ENCODE measurements around the gene DENND5A. TPM values are rescaled to one million over a fixed set of nuclear protein-coding genes. Genes with fewer than 3 reads are reported as not detected.

DENND5A gene
- total and polyA plus RNA-seq, 2 of the 8 experiments (the other 6 are each of a cell fraction or from before 2014, with no cell fraction given) = 65.7 to 139 TPM

- TF ChIP-seq, protein P1, sequence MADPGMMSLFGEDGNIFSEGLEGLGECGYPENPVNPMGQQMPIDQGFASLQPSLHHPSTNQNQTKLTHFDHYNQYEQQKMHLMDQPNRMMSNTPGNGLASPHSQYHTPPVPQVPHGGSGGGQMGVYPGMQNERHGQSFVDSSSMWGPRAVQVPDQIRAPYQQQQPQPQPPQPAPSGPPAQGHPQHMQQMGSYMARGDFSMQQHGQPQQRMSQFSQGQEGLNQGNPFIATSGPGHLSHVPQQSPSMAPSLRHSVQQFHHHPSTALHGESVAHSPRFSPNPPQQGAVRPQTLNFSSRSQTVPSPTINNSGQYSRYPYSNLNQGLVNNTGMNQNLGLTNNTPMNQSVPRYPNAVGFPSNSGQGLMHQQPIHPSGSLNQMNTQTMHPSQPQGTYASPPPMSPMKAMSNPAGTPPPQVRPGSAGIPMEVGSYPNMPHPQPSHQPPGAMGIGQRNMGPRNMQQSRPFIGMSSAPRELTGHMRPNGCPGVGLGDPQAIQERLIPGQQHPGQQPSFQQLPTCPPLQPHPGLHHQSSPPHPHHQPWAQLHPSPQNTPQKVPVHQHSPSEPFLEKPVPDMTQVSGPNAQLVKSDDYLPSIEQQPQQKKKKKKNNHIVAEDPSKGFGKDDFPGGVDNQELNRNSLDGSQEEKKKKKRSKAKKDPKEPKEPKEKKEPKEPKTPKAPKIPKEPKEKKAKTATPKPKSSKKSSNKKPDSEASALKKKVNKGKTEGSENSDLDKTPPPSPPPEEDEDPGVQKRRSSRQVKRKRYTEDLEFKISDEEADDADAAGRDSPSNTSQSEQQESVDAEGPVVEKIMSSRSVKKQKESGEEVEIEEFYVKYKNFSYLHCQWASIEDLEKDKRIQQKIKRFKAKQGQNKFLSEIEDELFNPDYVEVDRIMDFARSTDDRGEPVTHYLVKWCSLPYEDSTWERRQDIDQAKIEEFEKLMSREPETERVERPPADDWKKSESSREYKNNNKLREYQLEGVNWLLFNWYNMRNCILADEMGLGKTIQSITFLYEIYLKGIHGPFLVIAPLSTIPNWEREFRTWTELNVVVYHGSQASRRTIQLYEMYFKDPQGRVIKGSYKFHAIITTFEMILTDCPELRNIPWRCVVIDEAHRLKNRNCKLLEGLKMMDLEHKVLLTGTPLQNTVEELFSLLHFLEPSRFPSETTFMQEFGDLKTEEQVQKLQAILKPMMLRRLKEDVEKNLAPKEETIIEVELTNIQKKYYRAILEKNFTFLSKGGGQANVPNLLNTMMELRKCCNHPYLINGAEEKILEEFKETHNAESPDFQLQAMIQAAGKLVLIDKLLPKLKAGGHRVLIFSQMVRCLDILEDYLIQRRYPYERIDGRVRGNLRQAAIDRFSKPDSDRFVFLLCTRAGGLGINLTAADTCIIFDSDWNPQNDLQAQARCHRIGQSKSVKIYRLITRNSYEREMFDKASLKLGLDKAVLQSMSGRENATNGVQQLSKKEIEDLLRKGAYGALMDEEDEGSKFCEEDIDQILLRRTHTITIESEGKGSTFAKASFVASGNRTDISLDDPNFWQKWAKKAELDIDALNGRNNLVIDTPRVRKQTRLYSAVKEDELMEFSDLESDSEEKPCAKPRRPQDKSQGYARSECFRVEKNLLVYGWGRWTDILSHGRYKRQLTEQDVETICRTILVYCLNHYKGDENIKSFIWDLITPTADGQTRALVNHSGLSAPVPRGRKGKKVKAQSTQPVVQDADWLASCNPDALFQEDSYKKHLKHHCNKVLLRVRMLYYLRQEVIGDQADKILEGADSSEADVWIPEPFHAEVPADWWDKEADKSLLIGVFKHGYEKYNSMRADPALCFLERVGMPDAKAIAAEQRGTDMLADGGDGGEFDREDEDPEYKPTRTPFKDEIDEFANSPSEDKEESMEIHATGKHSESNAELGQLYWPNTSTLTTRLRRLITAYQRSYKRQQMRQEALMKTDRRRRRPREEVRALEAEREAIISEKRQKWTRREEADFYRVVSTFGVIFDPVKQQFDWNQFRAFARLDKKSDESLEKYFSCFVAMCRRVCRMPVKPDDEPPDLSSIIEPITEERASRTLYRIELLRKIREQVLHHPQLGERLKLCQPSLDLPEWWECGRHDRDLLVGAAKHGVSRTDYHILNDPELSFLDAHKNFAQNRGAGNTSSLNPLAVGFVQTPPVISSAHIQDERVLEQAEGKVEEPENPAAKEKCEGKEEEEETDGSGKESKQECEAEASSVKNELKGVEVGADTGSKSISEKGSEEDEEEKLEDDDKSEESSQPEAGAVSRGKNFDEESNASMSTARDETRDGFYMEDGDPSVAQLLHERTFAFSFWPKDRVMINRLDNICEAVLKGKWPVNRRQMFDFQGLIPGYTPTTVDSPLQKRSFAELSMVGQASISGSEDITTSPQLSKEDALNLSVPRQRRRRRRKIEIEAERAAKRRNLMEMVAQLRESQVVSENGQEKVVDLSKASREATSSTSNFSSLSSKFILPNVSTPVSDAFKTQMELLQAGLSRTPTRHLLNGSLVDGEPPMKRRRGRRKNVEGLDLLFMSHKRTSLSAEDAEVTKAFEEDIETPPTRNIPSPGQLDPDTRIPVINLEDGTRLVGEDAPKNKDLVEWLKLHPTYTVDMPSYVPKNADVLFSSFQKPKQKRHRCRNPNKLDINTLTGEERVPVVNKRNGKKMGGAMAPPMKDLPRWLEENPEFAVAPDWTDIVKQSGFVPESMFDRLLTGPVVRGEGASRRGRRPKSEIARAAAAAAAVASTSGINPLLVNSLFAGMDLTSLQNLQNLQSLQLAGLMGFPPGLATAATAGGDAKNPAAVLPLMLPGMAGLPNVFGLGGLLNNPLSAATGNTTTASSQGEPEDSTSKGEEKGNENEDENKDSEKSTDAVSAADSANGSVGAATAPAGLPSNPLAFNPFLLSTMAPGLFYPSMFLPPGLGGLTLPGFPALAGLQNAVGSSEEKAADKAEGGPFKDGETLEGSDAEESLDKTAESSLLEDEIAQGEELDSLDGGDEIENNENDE (IDR thresholded peaks at IDR 0.05; ENCODE audit: insufficient replicate concordance, low read length) = no peak
- TF ChIP-seq BRCA1 (IDR thresholded peaks at IDR 0.05; ENCODE audit: low read depth, low read length) (no peak), RFX5 (IDR thresholded peaks at IDR 0.05; ENCODE audit: borderline replicate concordance, low read depth, low read length) (no peak; the same call in 1 of the 2 replicates), SIRT6 (IDR thresholded peaks at IDR 0.05; ENCODE audit: low read length) (no peak), EGR1 (IDR thresholded peaks at IDR 0.05; ENCODE audit: borderline replicate concordance, low read depth, low read length) (no peak), TEAD4 (IDR thresholded peaks at IDR 0.05; ENCODE audit: low read depth, low read length) (no peak), KDM4A (IDR thresholded peaks at IDR 0.05; ENCODE audit: low read depth, low read length, severe bottlenecking) (no peak), GABPA (IDR thresholded peaks at IDR 0.05; ENCODE audit: borderline replicate concordance, insufficient read depth, low read length) (no peak), JUN (IDR thresholded peaks at IDR 0.05; ENCODE audit: low read depth, low read length) (no peak), CEBPB (IDR thresholded peaks at IDR 0.05; ENCODE audit: low read depth, low read length) (no peak), SP4 (IDR thresholded peaks at IDR 0.05; ENCODE audit: low read length) (no peak)
- TF ChIP-seq, protein P2, sequence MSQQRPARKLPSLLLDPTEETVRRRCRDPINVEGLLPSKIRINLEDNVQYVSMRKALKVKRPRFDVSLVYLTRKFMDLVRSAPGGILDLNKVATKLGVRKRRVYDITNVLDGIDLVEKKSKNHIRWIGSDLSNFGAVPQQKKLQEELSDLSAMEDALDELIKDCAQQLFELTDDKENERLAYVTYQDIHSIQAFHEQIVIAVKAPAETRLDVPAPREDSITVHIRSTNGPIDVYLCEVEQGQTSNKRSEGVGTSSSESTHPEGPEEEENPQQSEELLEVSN (IDR thresholded peaks at IDR 0.05) = no peak
Observed at GRCh38 chr11:9170450-9170849, 94.7 kb downstream of the DENND5A start (continued).

Data from H1 (cell line).